Activated T-cell treated with anti-CD3 and anti-CD28 coated beads, Interleukin-2, amount 50 U/mL, for 24 hours (primary cell): ENCODE data around the gene RAMP3.
A peak's percentile ranks its signal among the peaks of the same experiment; 100 is the strongest.
"Not testable (repeated sequence)": the region's sequence is repeated elsewhere in the genome, so short reads cannot be mapped to it uniquely, and the experiment has no call there.

ENCODE experiments used
- DNase-seq: peaks from one replicate; pipeline ENCODE4 v3.0.0-alpha.2; 2020
- H3K27ac Mint-ChIP-seq: 2 replicates; pipeline ENCODE4 v1.8.0; 2020; ENCODE audit warnings: mild to moderate bottlenecking, mixed read lengths
- H3K27me3 Mint-ChIP-seq: 2 replicates; pipeline ENCODE4 v1.8.0; 2020; ENCODE audit warnings: mixed read lengths
- H3K36me3 Mint-ChIP-seq: 2 replicates; pipeline ENCODE4 v1.8.0; 2020; ENCODE audit warnings: low read depth, mixed read lengths
- H3K4me1 Mint-ChIP-seq: 2 replicates; pipeline ENCODE4 v1.8.0; 2020; ENCODE audit warnings: low read depth, mixed read lengths
- H3K4me3 Mint-ChIP-seq: 2 replicates; pipeline ENCODE4 v1.8.0; 2020; ENCODE audit warnings: mild to moderate bottlenecking, moderate library complexity, mixed read lengths
- H3K9me3 Mint-ChIP-seq: 2 replicates; pipeline ENCODE4 v1.8.0; 2020; ENCODE audit warnings: mixed read lengths

Gene RAMP3

GRCh38 chr7:45157653-45158401 lies at the start of gene RAMP3:
Gene RAMP3 (plus strand): TSS chr7:45157791. CDS start chr7:45157829, 38 bp downstream.
- no peak within 1 kb of the TSS for H3K27ac Mint-ChIP-seq
- no peaks in the 10 kb centered on the region for H3K36me3 Mint-ChIP-seq
- no peaks in the 10 kb centered on the region for H3K9me3 Mint-ChIP-seq
- H3K4me3 Mint-ChIP-seq = no peak within 1 kb of the TSS
- no peak for DNase-seq
- peaks cover 4% of the 10 kb centered on the region for H3K4me1 Mint-ChIP-seq
- peaks cover 36% of the 10 kb centered on the region for H3K27me3 Mint-ChIP-seq

GRCh38 chr7:45108863-45109262 lies 48.7 kb upstream of the RAMP3 start:
- H3K9me3 Mint-ChIP-seq = no peaks in the 10 kb centered on the region
- H3K27ac Mint-ChIP-seq = peak overlapping the region; percentile 84
- no peak for DNase-seq
- H3K27me3 Mint-ChIP-seq = no peaks in the 10 kb centered on the region
- H3K4me3 Mint-ChIP-seq = peak overlapping the region; percentile 98
- H3K4me1 Mint-ChIP-seq = peaks cover 60% of the 10 kb centered on the region
- peaks cover 80% of the 10 kb centered on the region for H3K36me3 Mint-ChIP-seq

- H3K4me3 Mint-ChIP-seq = peak within 1 kb of the TSS; percentile 98
- peak; percentile 96 for DNase-seq
- H3K27me3 Mint-ChIP-seq = no peaks in the 10 kb centered on the region
- H3K27ac Mint-ChIP-seq = peak within 1 kb of the TSS; percentile 98
- no peaks in the 10 kb centered on the region for H3K9me3 Mint-ChIP-seq
- peaks cover 44% of the 10 kb centered on the region for H3K4me1 Mint-ChIP-seq
- H3K36me3 Mint-ChIP-seq = peaks cover 53% of the 10 kb centered on the region
Measured at GRCh38 chr7:45111298-45112223, 46.0 kb upstream of the RAMP3 start, which contains the start of gene TBRG4. Gene TBRG4 (minus strand): TSS chr7:45111697. CDS start chr7:45109237, 2,460 bp downstream.

- Mint-ChIP-seq H3K27me3 (no peaks in the 10 kb centered on the region), H3K27ac (peak overlapping the region; percentile 84), H3K9me3 (no peaks in the 10 kb centered on the region), H3K36me3 (peaks cover 42% of the 10 kb centered on the region), H3K4me1 (peaks cover 33% of the 10 kb centered on the region), H3K4me3 (peak overlapping the region; percentile 98)
- no peak for DNase-seq
Measured at GRCh38 chr7:45112648-45113047, 44.9 kb upstream of the RAMP3 start.

- not testable (repeated sequence) for H3K27me3 Mint-ChIP-seq, H3K9me3 Mint-ChIP-seq, DNase-seq, H3K27ac Mint-ChIP-seq, H3K4me3 Mint-ChIP-seq
- Mint-ChIP-seq H3K36me3 (peaks cover 26% of the 10 kb centered on the region), H3K4me1 (peaks cover 18% of the 10 kb centered on the region)
Measured at GRCh38 chr7:45114257-45114656, 43.3 kb upstream of the RAMP3 start.

- DNase-seq = no peak
- H3K4me1 Mint-ChIP-seq = peaks cover 14% of the 10 kb centered on the region
- no peak overlapping the region for H3K27ac Mint-ChIP-seq
- H3K4me3 Mint-ChIP-seq = no peak overlapping the region
- no peaks in the 10 kb centered on the region for H3K9me3 Mint-ChIP-seq
- H3K36me3 Mint-ChIP-seq = peaks cover 21% of the 10 kb centered on the region
- H3K27me3 Mint-ChIP-seq = no peaks in the 10 kb centered on the region
Measured at GRCh38 chr7:45114926-45115325, 42.7 kb upstream of the RAMP3 start.

- H3K36me3 Mint-ChIP-seq = peaks cover 9% of the 10 kb centered on the region
- DNase-seq = no peak
- H3K27ac Mint-ChIP-seq = no peak overlapping the region
- no peaks in the 10 kb centered on the region for H3K9me3 Mint-ChIP-seq
- H3K27me3 Mint-ChIP-seq = no peaks in the 10 kb centered on the region
- no peak overlapping the region for H3K4me3 Mint-ChIP-seq
- H3K4me1 Mint-ChIP-seq = peaks cover 8% of the 10 kb centered on the region
Measured at GRCh38 chr7:45116048-45116447, 41.5 kb upstream of the RAMP3 start.

- Mint-ChIP-seq H3K27ac (no peak overlapping the region), H3K36me3 (no peaks in the 10 kb centered on the region), H3K9me3 (no peaks in the 10 kb centered on the region), H3K4me3 (no peak overlapping the region), H3K4me1 (peaks cover 4% of the 10 kb centered on the region), H3K27me3 (no peaks in the 10 kb centered on the region)
- DNase-seq = no peak
Measured at GRCh38 chr7:45117582-45117981, 40.0 kb upstream of the RAMP3 start.

- no peak overlapping the region for H3K4me3 Mint-ChIP-seq
- H3K4me1 Mint-ChIP-seq = peaks cover 9% of the 10 kb centered on the region
- no peaks in the 10 kb centered on the region for H3K9me3 Mint-ChIP-seq
- no peaks in the 10 kb centered on the region for H3K27me3 Mint-ChIP-seq
- no peak overlapping the region for H3K27ac Mint-ChIP-seq
- no peaks in the 10 kb centered on the region for H3K36me3 Mint-ChIP-seq
- DNase-seq = no peak
Measured at GRCh38 chr7:45118292-45118691, 39.3 kb upstream of the RAMP3 start.

GRCh38 chr7:45118889-45119331 lies 38.7 kb upstream of the RAMP3 start:
- H3K9me3 Mint-ChIP-seq = no peaks in the 10 kb centered on the region
- H3K27ac Mint-ChIP-seq = no peak overlapping the region
- no peak overlapping the region for H3K4me3 Mint-ChIP-seq
- H3K4me1 Mint-ChIP-seq = peaks cover 14% of the 10 kb centered on the region
- H3K27me3 Mint-ChIP-seq = no peaks in the 10 kb centered on the region
- H3K36me3 Mint-ChIP-seq = no peaks in the 10 kb centered on the region
- DNase-seq = no peak

- peaks cover 14% of the 10 kb centered on the region for H3K4me1 Mint-ChIP-seq
- H3K27ac Mint-ChIP-seq = no peak overlapping the region
- H3K9me3 Mint-ChIP-seq = no peaks in the 10 kb centered on the region
Measured at GRCh38 chr7:45119550-45119949, 38.0 kb upstream of the RAMP3 start.

GRCh38 chr7:45122975-45123860 lies 34.4 kb upstream of the RAMP3 start:
- H3K4me1 Mint-ChIP-seq = peaks cover 14% of the 10 kb centered on the region
- no peaks in the 10 kb centered on the region for H3K9me3 Mint-ChIP-seq
- no peak overlapping the region for H3K4me3 Mint-ChIP-seq
- DNase-seq = peak; percentile 47
- peak overlapping the region; percentile 92 for H3K27ac Mint-ChIP-seq
- H3K36me3 Mint-ChIP-seq = no peaks in the 10 kb centered on the region
- no peaks in the 10 kb centered on the region for H3K27me3 Mint-ChIP-seq

More at GRCh38 chr7:45119550-45119949, 38.0 kb upstream of the RAMP3 start:
- DNase-seq = no peak
- no peaks in the 10 kb centered on the region for H3K36me3 Mint-ChIP-seq
- H3K4me3 Mint-ChIP-seq = no peak overlapping the region
- no peaks in the 10 kb centered on the region for H3K27me3 Mint-ChIP-seq

GRCh38 chr7:45123913-45124710 lies 33.5 kb upstream of the RAMP3 start:
- Mint-ChIP-seq H3K36me3 (no peaks in the 10 kb centered on the region), H3K4me1 (peaks cover 14% of the 10 kb centered on the region), H3K27me3 (no peaks in the 10 kb centered on the region), H3K27ac (no peak overlapping the region), H3K9me3 (no peaks in the 10 kb centered on the region), H3K4me3 (no peak overlapping the region)
- DNase-seq = no peak
